Measurements from ENCODE around the gene PLCH1. TPM values are rescaled to one million over a fixed set of nuclear protein-coding genes. Genes with fewer than 3 reads are reported as not detected.

PLCH1 gene
- total RNA-seq, 1 donor from 2014 or later, result 1.1 TPM

DNA sequence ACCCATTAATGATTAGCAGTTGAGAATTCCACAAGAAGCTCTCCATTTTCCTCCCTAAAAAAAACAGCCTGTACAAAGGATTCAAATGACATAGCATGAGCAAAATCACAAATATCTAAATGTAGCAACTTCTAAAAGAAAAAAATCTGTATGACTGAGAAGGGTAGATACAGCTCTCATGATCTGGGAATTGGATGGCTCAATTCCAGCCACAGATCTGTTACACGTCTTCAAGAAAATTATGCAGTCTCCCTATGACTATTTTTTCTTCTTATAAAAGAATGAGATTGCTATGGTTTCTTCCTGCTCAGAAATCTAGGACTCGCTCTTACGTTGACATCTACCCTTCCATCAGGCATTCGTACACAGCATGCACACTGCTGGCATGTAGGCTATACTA is 71.5 kb downstream of the PLCH1 start:
- H3K27me3 Mint-ChIP-seq (ENCODE audit: unreplicated experiment), result no peaks in the 10 kb centered on the region
- no peak for TF ChIP-seq CTCF (IDR thresholded peaks at IDR 0.05; ENCODE audit: partially characterized antibody, unreplicated experiment)
- peaks cover 2% of the 10 kb centered on the region for H3K4me1 Mint-ChIP-seq (ENCODE audit: low read depth, unreplicated experiment)
- H3K4me3 Mint-ChIP-seq (ENCODE audit: unreplicated experiment), result no peak overlapping the region
- no peaks in the 10 kb centered on the region for H3K9me3 Mint-ChIP-seq (ENCODE audit: unreplicated experiment)
- DNase-seq, result no peak
- H3K36me3 Mint-ChIP-seq (ENCODE audit: unreplicated experiment), result no peaks in the 10 kb centered on the region
- H3K27ac Mint-ChIP-seq (ENCODE audit: unreplicated experiment), result no peak overlapping the region

DNA sequence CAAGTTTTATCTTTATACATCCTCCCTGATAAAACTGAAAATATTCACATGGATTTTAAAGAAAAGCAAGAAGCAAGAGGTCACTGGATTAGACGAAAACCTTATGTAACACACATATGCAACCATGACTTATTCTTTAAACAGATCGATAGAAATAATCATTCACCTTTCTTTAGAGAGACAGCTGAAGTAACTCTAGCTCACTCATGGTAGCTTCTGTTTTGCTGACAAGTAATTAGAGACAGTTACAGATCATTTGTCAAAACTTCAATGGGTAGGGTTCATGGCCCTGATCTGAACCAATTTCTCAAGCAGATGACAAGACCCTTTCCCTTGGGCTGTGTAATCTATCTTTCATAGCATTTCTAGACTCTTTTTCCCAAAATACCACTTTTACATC is 74.5 kb downstream of the PLCH1 start:
- Mint-ChIP-seq H3K9me3 (ENCODE audit: unreplicated experiment) (no peaks in the 10 kb centered on the region), H3K27me3 (ENCODE audit: unreplicated experiment) (no peaks in the 10 kb centered on the region), H3K4me1 (ENCODE audit: low read depth, unreplicated experiment) (no peaks in the 10 kb centered on the region), H3K27ac (ENCODE audit: unreplicated experiment) (no peak overlapping the region), H3K36me3 (ENCODE audit: unreplicated experiment) (no peaks in the 10 kb centered on the region), H3K4me3 (ENCODE audit: unreplicated experiment) (no peak overlapping the region)
- TF ChIP-seq CTCF (IDR thresholded peaks at IDR 0.05; ENCODE audit: partially characterized antibody, unreplicated experiment), result no peak
- DNase-seq, result no peak

DNA sequence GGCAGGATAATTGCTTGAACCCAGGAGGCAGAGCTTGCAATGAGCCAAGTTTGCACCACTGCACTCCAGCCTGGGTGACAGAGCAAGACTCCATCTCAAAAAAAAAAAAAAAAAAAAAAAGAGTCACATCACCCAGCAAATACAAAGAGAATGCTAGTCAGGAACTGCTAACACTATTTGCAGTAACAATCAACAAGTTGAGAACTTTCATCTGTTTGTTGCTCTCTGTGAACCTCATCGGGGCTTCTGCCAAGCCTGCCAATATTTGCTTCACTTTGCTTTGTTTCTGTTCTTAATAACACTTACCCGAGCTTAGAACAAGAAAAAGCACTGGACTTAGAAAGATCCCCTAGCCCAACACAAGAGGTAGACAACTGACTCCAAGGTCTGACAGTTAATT is 76.9 kb downstream of the PLCH1 start:
- no peak overlapping the region for H3K4me3 Mint-ChIP-seq (ENCODE audit: unreplicated experiment)
- no peak for TF ChIP-seq CTCF (IDR thresholded peaks at IDR 0.05; ENCODE audit: partially characterized antibody, unreplicated experiment)
- no peak overlapping the region for H3K27ac Mint-ChIP-seq (ENCODE audit: unreplicated experiment)
- no peaks in the 10 kb centered on the region for H3K9me3 Mint-ChIP-seq (ENCODE audit: unreplicated experiment)
- no peaks in the 10 kb centered on the region for H3K4me1 Mint-ChIP-seq (ENCODE audit: low read depth, unreplicated experiment)
- no peaks in the 10 kb centered on the region for H3K36me3 Mint-ChIP-seq (ENCODE audit: unreplicated experiment)
- no peak for DNase-seq
- H3K27me3 Mint-ChIP-seq (ENCODE audit: unreplicated experiment), result no peaks in the 10 kb centered on the region

- Mint-ChIP-seq H3K27ac (ENCODE audit: unreplicated experiment) (no peak overlapping the region), H3K36me3 (ENCODE audit: unreplicated experiment) (no peaks in the 10 kb centered on the region), H3K9me3 (ENCODE audit: unreplicated experiment) (no peaks in the 10 kb centered on the region), H3K4me1 (ENCODE audit: low read depth, unreplicated experiment) (no peaks in the 10 kb centered on the region), H3K27me3 (ENCODE audit: unreplicated experiment) (no peaks in the 10 kb centered on the region), H3K4me3 (ENCODE audit: unreplicated experiment) (no peak overlapping the region)
- no peak for DNase-seq
- no peak for TF ChIP-seq CTCF (IDR thresholded peaks at IDR 0.05; ENCODE audit: partially characterized antibody, unreplicated experiment)
Observed at GRCh38 chr3:155664925-155665695, 79.8 kb downstream of the PLCH1 start.

DNA sequence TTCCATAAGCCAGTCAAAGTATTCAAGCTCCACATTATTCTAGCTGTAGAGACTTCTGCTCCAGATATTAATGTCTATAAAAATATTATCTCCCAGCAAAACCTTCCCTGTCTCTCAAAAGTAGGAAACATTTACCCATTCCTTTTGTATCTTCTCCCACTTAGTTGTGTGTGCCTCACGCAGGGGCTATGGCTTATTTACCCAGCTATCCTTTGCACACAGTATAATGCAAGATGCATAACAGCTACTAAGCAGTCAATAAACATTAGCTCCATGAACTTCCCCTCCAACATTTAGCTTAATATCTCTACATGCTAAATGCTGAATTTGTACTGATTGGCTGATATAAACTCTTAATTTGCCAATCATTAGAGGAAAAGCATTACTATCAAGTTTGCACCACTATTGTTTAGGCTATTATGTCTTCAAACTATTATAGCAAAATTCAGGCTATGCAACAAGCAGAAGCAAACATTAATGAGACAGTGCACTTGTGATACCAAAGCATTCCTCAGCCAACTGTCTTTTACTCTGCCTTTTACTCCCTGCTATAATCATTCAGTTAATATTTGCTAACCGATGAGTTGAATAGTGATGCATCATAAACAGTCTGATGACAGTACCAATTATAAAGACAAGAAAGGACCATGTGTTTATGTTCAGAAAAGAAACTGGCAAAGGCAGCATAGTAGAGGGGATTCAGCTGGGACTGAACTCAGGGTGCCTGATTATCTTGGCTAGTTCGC is 81.2 kb downstream of the PLCH1 start:
- no peak for DNase-seq
- no peak for TF ChIP-seq CTCF (IDR thresholded peaks at IDR 0.05; ENCODE audit: partially characterized antibody, unreplicated experiment)
- H3K27me3 Mint-ChIP-seq (ENCODE audit: unreplicated experiment), result no peaks in the 10 kb centered on the region
- H3K9me3 Mint-ChIP-seq (ENCODE audit: unreplicated experiment), result no peaks in the 10 kb centered on the region
- H3K36me3 Mint-ChIP-seq (ENCODE audit: unreplicated experiment), result no peaks in the 10 kb centered on the region
- no peak overlapping the region for H3K4me3 Mint-ChIP-seq (ENCODE audit: unreplicated experiment)
- no peak overlapping the region for H3K27ac Mint-ChIP-seq (ENCODE audit: unreplicated experiment)
- no peaks in the 10 kb centered on the region for H3K4me1 Mint-ChIP-seq (ENCODE audit: low read depth, unreplicated experiment)
